ENCODE data around the gene IFT43.

- TF ChIP-seq CTCF (IDR thresholded peaks at IDR 0.05; ENCODE audit: low read depth, low read length) (no peak), POLR2A (IDR thresholded peaks at IDR 0.05; ENCODE audit: extremely low read depth, insufficient read length) (no peak)
Observed at GRCh38 chr14:76080471-76080870, 94.9 kb downstream of the IFT43 start.

Data from NB4 (cell line).